Measurements from ENCODE around the gene RASAL2. TPM values are rescaled to one million over a fixed set of nuclear protein-coding genes. Genes with fewer than 3 reads are reported as not detected.

RASAL2 gene
- total RNA-seq, 1 experiment from 2014 or later = 22.2 TPM

DNA sequence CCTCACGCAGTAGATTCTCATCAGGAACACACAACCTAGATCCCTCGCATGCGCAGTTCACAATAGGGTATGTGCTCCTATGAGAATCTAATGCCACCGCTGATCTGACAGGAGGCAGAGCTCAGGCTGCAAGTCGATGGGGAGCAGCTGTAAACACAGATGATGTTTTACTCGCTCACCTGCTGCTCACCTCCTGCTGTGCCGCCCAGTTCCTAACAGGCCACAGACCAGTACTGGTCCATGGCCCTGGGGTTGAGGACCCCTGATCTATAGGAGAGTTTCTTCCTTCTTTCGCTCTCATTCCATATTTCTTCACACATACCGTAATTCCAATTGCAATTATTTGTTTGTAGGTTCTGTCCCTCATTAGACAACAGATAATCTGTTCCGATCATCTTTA, 299.5 kb downstream of the RASAL2 start:
- H3K56ac ChIP-seq (ENCODE audit: insufficient read length, low read depth, low read length) = no peak overlapping the region
- H3K9me3 ChIP-seq (ENCODE audit: control insufficient read depth, low read depth, low read length) = no peaks in the 10 kb centered on the region
- H3K23me2 ChIP-seq (ENCODE audit: insufficient read length, low read depth, low read length, poor library complexity, severe bottlenecking) = no peaks in the 10 kb centered on the region
- no peaks in the 10 kb centered on the region for H3K27me3 Mint-ChIP-seq (ENCODE audit: low read depth)
- no peak overlapping the region for H2BK5ac ChIP-seq (ENCODE audit: insufficient read length, low read length)
- no peak overlapping the region for H4K8ac ChIP-seq (replicated peaks; ENCODE audit: insufficient read length, low read depth, low read length)
- H3K36me3 Mint-ChIP-seq (ENCODE audit: insufficient read depth in 1 of 3, low read depth in 3 of 3) = no peaks in the 10 kb centered on the region; a peak in 1 of 7 replicates
- no peaks in the 10 kb centered on the region for H3K79me2 ChIP-seq (ENCODE audit: insufficient read depth, low read length)
- H3K23ac ChIP-seq (ENCODE audit: insufficient read length, low read depth, low read length) = no peak overlapping the region
- no peak overlapping the region for H3K27ac ChIP-seq (ENCODE audit: insufficient read length, low read depth, low read length)
- no peak for DNase-seq
- H3K14ac ChIP-seq (ENCODE audit: insufficient read depth, low read length) = no peak overlapping the region
- no peak overlapping the region for H2BK15ac ChIP-seq (ENCODE audit: low read depth, low read length)
- no peak overlapping the region for H3K4me2 ChIP-seq (ENCODE audit: insufficient read depth, insufficient read length, low read length)
- H2AFZ ChIP-seq (ENCODE audit: low read length) = no peak overlapping the region
- peaks cover 6 to 11% of the 10 kb centered on the region in 2 experiments for H3K4me1 Mint-ChIP-seq
- H3K4me3 Mint-ChIP-seq = no peak overlapping the region
- no peaks in the 10 kb centered on the region for H3K79me1 ChIP-seq (ENCODE audit: insufficient read depth, low read depth, low read length, poor library complexity, severe bottlenecking)
- no peak overlapping the region for H4K5ac ChIP-seq (ENCODE audit: insufficient read length, low read depth, low read length)
- no peaks in the 10 kb centered on the region for H3K4me1 ChIP-seq (ENCODE audit: insufficient read depth, low read length)
- TF ChIP-seq, protein P1, sequence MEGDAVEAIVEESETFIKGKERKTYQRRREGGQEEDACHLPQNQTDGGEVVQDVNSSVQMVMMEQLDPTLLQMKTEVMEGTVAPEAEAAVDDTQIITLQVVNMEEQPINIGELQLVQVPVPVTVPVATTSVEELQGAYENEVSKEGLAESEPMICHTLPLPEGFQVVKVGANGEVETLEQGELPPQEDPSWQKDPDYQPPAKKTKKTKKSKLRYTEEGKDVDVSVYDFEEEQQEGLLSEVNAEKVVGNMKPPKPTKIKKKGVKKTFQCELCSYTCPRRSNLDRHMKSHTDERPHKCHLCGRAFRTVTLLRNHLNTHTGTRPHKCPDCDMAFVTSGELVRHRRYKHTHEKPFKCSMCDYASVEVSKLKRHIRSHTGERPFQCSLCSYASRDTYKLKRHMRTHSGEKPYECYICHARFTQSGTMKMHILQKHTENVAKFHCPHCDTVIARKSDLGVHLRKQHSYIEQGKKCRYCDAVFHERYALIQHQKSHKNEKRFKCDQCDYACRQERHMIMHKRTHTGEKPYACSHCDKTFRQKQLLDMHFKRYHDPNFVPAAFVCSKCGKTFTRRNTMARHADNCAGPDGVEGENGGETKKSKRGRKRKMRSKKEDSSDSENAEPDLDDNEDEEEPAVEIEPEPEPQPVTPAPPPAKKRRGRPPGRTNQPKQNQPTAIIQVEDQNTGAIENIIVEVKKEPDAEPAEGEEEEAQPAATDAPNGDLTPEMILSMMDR (conservative IDR thresholded peaks at IDR 0.05) = no peak
- no peak overlapping the region for H3K18ac ChIP-seq (ENCODE audit: insufficient read length, low read depth, low read length)
- H3T11ph ChIP-seq (ENCODE audit: low read length) = no peak overlapping the region
- H2BK12ac ChIP-seq (ENCODE audit: insufficient read length, low read depth, low read length) = no peak overlapping the region
- H3K9me3 Mint-ChIP-seq = no peaks in the 10 kb centered on the region
- H3K9ac ChIP-seq (ENCODE audit: extremely low read depth, insufficient read length, low read length) = no peak overlapping the region
- no peak overlapping the region for H3K4ac ChIP-seq (ENCODE audit: low read depth, low read length)
- H2BK20ac ChIP-seq (ENCODE audit: low read depth, low read length, poor library complexity, severe bottlenecking) = no peak overlapping the region
- H3K27me3 ChIP-seq (ENCODE audit: insufficient read depth, low read length) = no peaks in the 10 kb centered on the region
- no peak overlapping the region for H3K27ac Mint-ChIP-seq
- H2AK5ac ChIP-seq (ENCODE audit: insufficient read length, low read length) = no peak overlapping the region
- H4K20me1 ChIP-seq (ENCODE audit: control insufficient read depth, insufficient read depth, insufficient read length) = no peaks in the 10 kb centered on the region
- no peak overlapping the region for H2BK120ac ChIP-seq (ENCODE audit: low read depth, low read length, poor library complexity, severe bottlenecking)
- H4K91ac ChIP-seq (ENCODE audit: insufficient read length, low read depth, low read length) = no peak overlapping the region
- WGBS (ENCODE audit: extremely low coverage, insufficient read length, low lambda C conversion rate) = no CpG with 5 or more reads among the region's 10 CpGs
